ENCODE measurements around the gene WWTR1. TPM values are rescaled to one million over a fixed set of nuclear protein-coding genes. Genes with fewer than 3 reads are reported as not detected.

Gene WWTR1
- total RNA-seq, 6 experiments from 2014 or later = 41.5 to 49.7 (median 45.5) TPM

GRCh38 chr3:149586871-149587270, 71.0 kb downstream of the WWTR1 start:
- Mint-ChIP-seq H3K27me3 (ENCODE audit: insufficient read depth) (no peaks in the 10 kb centered on the region), H3K9me3 (no peaks in the 10 kb centered on the region), H3K36me3 (ENCODE audit: low read depth) (peaks cover 4% of the 10 kb centered on the region; the same call in 1 of the 2 replicates), H3K4me1 (ENCODE audit: low read depth) (peaks cover 82% of the 10 kb centered on the region), H3K4me3 (no peak overlapping the region), H3K27ac (no peak overlapping the region)
- DNase-seq = peak; percentile 49
- no peak for TF ChIP-seq CTCF (IDR thresholded peaks at IDR 0.05)

GRCh38 chr3:149585401-149585726, 72.5 kb downstream of the WWTR1 start:
- DNase-seq = no peak
- no peak overlapping the region for H3K27ac Mint-ChIP-seq

GRCh38 chr3:149583921-149584635, 73.7 kb downstream of the WWTR1 start:
- no peak overlapping the region for H3K27ac Mint-ChIP-seq
- peaks cover 4% of the 10 kb centered on the region; the same call in 1 of the 2 replicates for H3K36me3 Mint-ChIP-seq (ENCODE audit: low read depth)
- no peak for TF ChIP-seq CTCF (IDR thresholded peaks at IDR 0.05)
- H3K4me3 Mint-ChIP-seq = no peak overlapping the region; the same call in 1 of the 2 replicates
- no peak for DNase-seq
- no peaks in the 10 kb centered on the region for H3K9me3 Mint-ChIP-seq
- peaks cover 93% of the 10 kb centered on the region for H3K4me1 Mint-ChIP-seq (ENCODE audit: low read depth)
- H3K27me3 Mint-ChIP-seq (ENCODE audit: insufficient read depth) = no peaks in the 10 kb centered on the region

More at GRCh38 chr3:149585401-149585726, 72.5 kb downstream of the WWTR1 start:
- H3K36me3 Mint-ChIP-seq (ENCODE audit: low read depth) = peaks cover 4% of the 10 kb centered on the region; the same call in 1 of the 2 replicates
- no peaks in the 10 kb centered on the region for H3K27me3 Mint-ChIP-seq (ENCODE audit: insufficient read depth)
- no peaks in the 10 kb centered on the region for H3K9me3 Mint-ChIP-seq
- no peak for TF ChIP-seq CTCF (IDR thresholded peaks at IDR 0.05)
- no peak overlapping the region for H3K4me3 Mint-ChIP-seq
- peaks cover 88% of the 10 kb centered on the region for H3K4me1 Mint-ChIP-seq (ENCODE audit: low read depth)

- peak overlapping the region; percentile 97 for H3K27ac Mint-ChIP-seq
- DNase-seq = no peak
- TF ChIP-seq CTCF (IDR thresholded peaks at IDR 0.05) = no peak
- H3K4me3 Mint-ChIP-seq = peak overlapping the region; percentile 80
- no peaks in the 10 kb centered on the region for H3K9me3 Mint-ChIP-seq
- H3K36me3 Mint-ChIP-seq (ENCODE audit: low read depth) = peaks cover 9% of the 10 kb centered on the region
- H3K27me3 Mint-ChIP-seq (ENCODE audit: insufficient read depth) = no peaks in the 10 kb centered on the region
- H3K4me1 Mint-ChIP-seq (ENCODE audit: low read depth) = peaks cover 93% of the 10 kb centered on the region
These were observed 75.4 kb downstream of the WWTR1 start for GRCh38 chr3:149582395-149582794.

GRCh38 chr3:149581681-149582370, 76.0 kb downstream of the WWTR1 start:
- Mint-ChIP-seq H3K36me3 (ENCODE audit: low read depth) (peaks cover 6% of the 10 kb centered on the region), H3K4me1 (ENCODE audit: low read depth) (peaks cover 93% of the 10 kb centered on the region), H3K27me3 (ENCODE audit: insufficient read depth) (no peaks in the 10 kb centered on the region), H3K9me3 (no peaks in the 10 kb centered on the region), H3K4me3 (peak overlapping the region; percentile 80), H3K27ac (peak overlapping the region; percentile 97)
- peak; percentile 93 for DNase-seq
- TF ChIP-seq CTCF (IDR thresholded peaks at IDR 0.05) = no peak
